Liver (tissue), 9 donors: ENCODE results near the gene HSPB3. TPM values are rescaled to one million over a fixed set of nuclear protein-coding genes. Genes with fewer than 3 reads are reported as not detected.

ENCODE experiments used
- DNase-seq: peaks from one replicate; pipeline ENCODE4 v3.0.0-alpha.2; 2017; ENCODE audit warnings: low spot score
- H3K27ac ChIP-seq, 2 donors: one replicate each; pipeline ENCODE4 v1.7.0; 2013; ENCODE audit warnings: inconsistent platforms in 2 of 2, low read length in 2 of 2, control low read depth in 1 of 2, low read depth in 1 of 2, mild to moderate bottlenecking in 1 of 2
- H3K27me3 ChIP-seq, 4 donors: one replicate each; pipeline versions ENCODE4 v1.6.1 to v1.7.0; 2013; ENCODE audit warnings: low read length in 3 of 4, inconsistent platforms in 1 of 4, mild to moderate bottlenecking in 1 of 4, moderate library complexity in 1 of 4; ENCODE audit not compliant: control insufficient read depth in 4 of 4, insufficient read depth in 4 of 4
- H3K36me3 ChIP-seq, 4 donors: one replicate each; pipeline versions ENCODE4 v1.6.1 to v1.7.0; 2013; ENCODE audit warnings: low read length in 3 of 4, mild to moderate bottlenecking in 3 of 4, low read depth in 1 of 4, moderate library complexity in 1 of 4; ENCODE audit not compliant: control insufficient read depth in 4 of 4, insufficient read depth in 3 of 4
- H3K4me1 ChIP-seq, 4 donors: one replicate each; pipeline versions ENCODE4 v1.6.1 to v1.7.0; 2013; ENCODE audit warnings: low read length in 3 of 4, mild to moderate bottlenecking in 3 of 4, moderate library complexity in 1 of 4; ENCODE audit not compliant: control insufficient read depth in 4 of 4, insufficient read depth in 4 of 4
- H3K4me3 ChIP-seq, 3 donors: one replicate each; pipeline versions ENCODE4 v1.6.1 to v1.7.0; 2013; ENCODE audit warnings: low read length in 3 of 3, control low read depth in 1 of 3, low read depth in 1 of 3, mild to moderate bottlenecking in 1 of 3
- H3K9ac ChIP-seq, 2 donors: one replicate each; pipeline ENCODE4 v1.7.0; 2013; ENCODE audit warnings: low read length in 2 of 2, mild to moderate bottlenecking in 2 of 2, moderate library complexity in 2 of 2, control low read depth in 1 of 2, low read depth in 1 of 2
- H3K9me3 ChIP-seq, 4 donors: one replicate each; pipeline versions ENCODE4 v1.6.1 to v1.7.0; 2013; ENCODE audit warnings: low read length in 3 of 4; ENCODE audit not compliant: control insufficient read depth in 4 of 4
- FOXA2 ChIP-seq: IDR thresholded peaks from 2 replicates; pipeline ENCODE4 v1.6.1; 2016; ENCODE audit warnings: antibody characterized with exemption
- GABPA ChIP-seq, 2 donors: IDR thresholded peaks in 1 of 2; conservative IDR thresholded peaks in 1 of 2; 2 replicates each; pipeline ENCODE4 v1.6.1; 2016; ENCODE audit warnings: antibody characterized with exemption in 2 of 2, mild to moderate bottlenecking in 1 of 2, moderate library complexity in 1 of 2
- HNF4A ChIP-seq, 2 donors: conservative IDR thresholded peaks; 2 replicates each; pipeline ENCODE4 v1.6.1; 2016; ENCODE audit warnings: antibody characterized with exemption in 2 of 2, mild to moderate bottlenecking in 2 of 2
- NR2F2 ChIP-seq: IDR thresholded peaks from 2 replicates; pipeline ENCODE4 v1.6.1; 2016; ENCODE audit warnings: antibody characterized with exemption
- RAD21 ChIP-seq, 2 donors: IDR thresholded peaks; 2 replicates each; pipeline ENCODE4 v1.6.1; 2016; ENCODE audit warnings: antibody characterized with exemption in 2 of 2, mild to moderate bottlenecking in 2 of 2
- RXRA ChIP-seq, 2 donors: IDR thresholded peaks; 2 replicates each; pipeline ENCODE4 v1.6.1; 2017 to 2018; ENCODE audit warnings: antibody characterized with exemption in 2 of 2, mild to moderate bottlenecking in 1 of 2
- SP1 ChIP-seq: IDR thresholded peaks from 2 replicates; pipeline ENCODE4 v1.6.1; 2018; ENCODE audit warnings: antibody characterized with exemption, mild to moderate bottlenecking
- TAF1 ChIP-seq: conservative IDR thresholded peaks from 2 replicates; pipeline ENCODE4 v1.6.1; 2016; ENCODE audit warnings: antibody characterized with exemption, mild to moderate bottlenecking
- YY1 ChIP-seq: IDR thresholded peaks from 2 replicates; pipeline ENCODE4 v1.6.1; 2016; ENCODE audit warnings: antibody characterized with exemption, mild to moderate bottlenecking
- WGBS: extraction: QIAGEN DNeasy Blood & Tissue Kit; methylation state at CpG from one replicate; pipeline ENCODE4 v1.1.7; 2013; 5-methylcytosine and 5-hydroxymethylcytosine counted together
- polyA plus RNA-seq, 2 donors: library from polyadenylated mRNA; stranded (reverse) in 1 of 2; unstranded in 1 of 2; fragments of 200-250 nt in 1 of 2; fragments of >200 nt in 1 of 2; fragmentation: Nextera tagmentation in 1 of 2; extraction: Ambion mirVana in 1 of 2; gene quantifications; one replicate each; pipeline versions ENCODE4 v1.2.1 to v1.2.3, GENCODE V29; 2013 to 2015
- total RNA-seq, 2 donors: library from RNA; depleted of rRNA; stranded (reverse); fragments of >200 nt; gene quantifications; one replicate each; pipeline ENCODE4 v1.2.3, GENCODE V29; 2014
- TF ChIP-seq, protein P1 (sequence below): IDR thresholded peaks from 2 replicates; pipeline ENCODE4 v1.6.1; 2016; ENCODE audit warnings: antibody characterized with exemption
- donor health status: healthy.
- donor health status: healthy.
- donor health status: healthy.
- donor health status: healthy.
- donor health status: healthy.

Gene HSPB3
- total and polyA plus RNA-seq, 4 donors, result 0.17 TPM; not detected in 3

DNA sequence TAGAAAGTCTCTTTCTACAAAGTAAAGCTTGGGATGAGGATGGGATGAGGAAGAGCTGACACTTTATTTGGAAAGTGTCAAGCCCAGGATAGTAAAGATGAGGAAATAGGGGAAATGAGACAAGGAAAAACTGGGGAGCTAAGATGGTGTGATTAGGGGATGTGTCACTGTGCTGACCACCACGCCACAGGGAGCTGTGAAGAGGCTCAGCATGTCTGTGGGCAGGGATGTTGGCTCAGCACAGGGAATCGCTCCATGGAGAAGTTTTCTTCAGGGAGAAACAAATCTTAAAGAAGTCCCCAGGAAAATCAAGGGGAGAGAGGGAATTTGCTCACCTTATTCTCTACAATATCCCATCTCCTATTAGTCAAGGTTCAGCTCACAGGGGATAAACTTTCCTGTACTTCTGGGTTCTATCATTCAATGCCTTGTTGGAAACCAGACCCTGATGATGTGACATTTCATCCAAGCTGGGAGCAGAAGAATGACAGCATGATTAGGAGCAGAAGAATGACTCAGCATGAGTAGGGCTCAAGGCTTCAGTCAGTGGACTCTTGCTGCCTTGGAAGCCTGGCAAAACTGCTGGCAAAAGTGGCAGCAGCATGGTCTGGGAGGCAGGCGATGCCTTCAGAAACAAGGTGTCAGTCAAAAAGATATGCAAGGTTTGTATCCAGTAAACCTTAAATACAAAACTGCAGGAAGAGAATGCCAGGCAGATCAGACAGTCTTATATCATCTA is 4.9 kb downstream of the HSPB3 start:
- 91% methylated on average over 3 of the region's 3 CpGs for WGBS

DNA sequence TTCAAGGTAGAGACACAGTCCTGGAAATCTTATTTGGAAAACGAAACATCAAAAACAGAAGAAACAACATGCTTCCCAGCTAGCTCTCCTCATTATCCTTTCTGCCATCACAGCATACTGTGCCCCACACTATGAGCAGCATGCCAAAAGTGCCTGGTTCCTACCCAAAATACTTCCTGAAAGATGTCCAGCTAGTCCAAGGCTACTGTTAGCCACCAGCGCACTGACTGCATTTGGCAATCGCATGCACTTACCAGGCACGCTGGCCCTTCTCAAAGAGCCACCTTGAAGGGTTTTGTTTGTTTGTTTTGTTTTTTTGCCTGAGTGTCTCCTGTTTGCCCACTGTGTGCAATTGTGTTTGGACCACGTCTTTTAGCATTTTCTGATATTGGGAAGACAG is 6.8 kb downstream of the HSPB3 start:
- Histone ChIP-seq H3K27me3 (no peaks in the 10 kb centered on the region), H3K9ac (no peak overlapping the region), H3K9me3 (no peaks in the 10 kb centered on the region), H3K36me3 (no peaks in the 10 kb centered on the region), H3K27ac (no peak overlapping the region), H3K4me3 (no peak overlapping the region), H3K4me1 (no peaks in the 10 kb centered on the region)
- TF ChIP-seq HNF4A (conservative IDR thresholded peaks at IDR 0.05) (no peak), RXRA (IDR thresholded peaks at IDR 0.05) (no peak), YY1 (no peak), NR2F2 (no peak), FOXA2 (no peak), RAD21 (IDR thresholded peaks at IDR 0.05) (no peak)
- TF ChIP-seq, protein P1, sequence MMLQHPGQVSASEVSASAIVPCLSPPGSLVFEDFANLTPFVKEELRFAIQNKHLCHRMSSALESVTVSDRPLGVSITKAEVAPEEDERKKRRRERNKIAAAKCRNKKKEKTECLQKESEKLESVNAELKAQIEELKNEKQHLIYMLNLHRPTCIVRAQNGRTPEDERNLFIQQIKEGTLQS, result no peak
- DNase-seq, result no peak
- 73% methylated on average over 5 of the region's 5 CpGs for WGBS

More for the DNA sequence above, 4.9 kb downstream of the HSPB3 start:
- TF ChIP-seq HNF4A (conservative IDR thresholded peaks at IDR 0.05) (no peak), RXRA (IDR thresholded peaks at IDR 0.05) (no peak), NR2F2 (no peak), SP1 (no peak), YY1 (no peak), GABPA (IDR thresholded peaks at IDR 0.05 in 1 of 2, conservative IDR thresholded peaks at IDR 0.05 in 1 of 2) (no peak)
- Histone ChIP-seq H3K9ac (no peak overlapping the region), H3K27ac (no peak overlapping the region), H3K9me3 (no peaks in the 10 kb centered on the region), H3K36me3 (no peaks in the 10 kb centered on the region), H3K27me3 (no peaks in the 10 kb centered on the region), H3K4me3 (no peak overlapping the region), H3K4me1 (no peaks in the 10 kb centered on the region)
- DNase-seq, result no peak

DNA sequence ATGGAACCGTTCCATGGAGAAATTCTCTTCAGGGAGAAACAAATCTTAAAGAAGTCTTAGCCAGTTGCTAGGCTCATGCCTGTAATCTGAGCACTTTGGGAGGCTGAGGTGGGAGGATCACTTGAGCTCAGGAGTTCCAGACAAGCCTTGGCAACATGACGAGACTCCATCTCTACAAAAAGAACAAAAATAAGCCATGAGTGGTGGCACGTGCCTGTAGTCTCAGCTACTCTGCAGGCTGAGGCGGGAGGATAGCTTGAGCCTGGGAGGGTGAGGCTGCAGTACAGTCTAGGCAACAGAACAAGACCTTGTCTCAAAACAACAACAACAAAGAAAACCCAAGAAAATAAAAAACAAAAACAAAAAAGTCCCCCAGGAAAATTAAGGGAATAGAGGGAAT is 8.2 kb downstream of the HSPB3 start:
- Histone ChIP-seq H3K4me1 (no peaks in the 10 kb centered on the region), H3K27me3 (no peaks in the 10 kb centered on the region), H3K4me3 (no peak overlapping the region), H3K27ac (no peak overlapping the region), H3K9ac (no peak overlapping the region), H3K9me3 (no peaks in the 10 kb centered on the region), H3K36me3 (no peaks in the 10 kb centered on the region)
- TF ChIP-seq YY1 (no peak), HNF4A (conservative IDR thresholded peaks at IDR 0.05) (no peak), TAF1 (no peak), GABPA (IDR thresholded peaks at IDR 0.05 in 1 of 2, conservative IDR thresholded peaks at IDR 0.05 in 1 of 2) (no peak), SP1 (no peak), RXRA (IDR thresholded peaks at IDR 0.05) (no peak)
- 86% methylated on average over 4 of the region's 4 CpGs for WGBS
- DNase-seq, result no peak

DNA sequence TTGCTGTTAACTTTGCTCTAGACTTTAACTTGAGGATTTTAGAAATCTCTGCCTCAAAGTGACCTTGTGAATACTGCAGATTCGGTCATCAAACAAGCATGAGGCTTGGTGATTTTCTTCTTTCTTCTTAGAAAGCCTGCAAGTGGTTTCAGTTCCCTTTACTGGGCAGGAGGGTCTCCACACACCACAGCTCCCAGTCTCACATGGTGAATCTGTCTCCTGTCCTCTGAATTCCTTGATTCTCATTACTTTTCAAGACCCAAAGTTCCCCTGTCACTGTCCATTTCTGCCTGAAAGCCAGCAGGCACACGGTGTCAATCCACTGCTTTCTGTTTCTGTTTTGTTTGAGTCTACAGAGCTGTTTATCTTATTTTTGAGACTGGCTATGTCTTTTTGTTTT is 14.1 kb downstream of the HSPB3 start:
- Histone ChIP-seq H3K9ac (peak overlapping the region; percentile 27 to 60), H3K36me3 (no peaks in the 10 kb centered on the region), H3K27ac (peak overlapping the region in 1 of 2 donors; percentile 32), H3K4me1 (no peaks in the 10 kb centered on the region), H3K9me3 (no peaks in the 10 kb centered on the region), H3K27me3 (no peaks in the 10 kb centered on the region), H3K4me3 (peak overlapping the region in 2 of 3 donors; percentile 1 to 20)
- WGBS, result 17% methylated on average over 2 of the region's 2 CpGs
- TF ChIP-seq SP1 (peak; percentile 9), RAD21 (IDR thresholded peaks at IDR 0.05) (no peak)
- no peak for DNase-seq
